Bone marrow (tissue), 2 donors: ENCODE results near the gene USP7.
"Not testable (repeated sequence)": the region's sequence is repeated elsewhere in the genome, so short reads cannot be mapped to it uniquely, and the experiment has no call there.

Source experiments
- DNase-seq, 2 donors: peaks; one replicate each; lab custom pipeline; 2025; lab: John Stamatoyannopoulos, UW

USP7 gene

DNA sequence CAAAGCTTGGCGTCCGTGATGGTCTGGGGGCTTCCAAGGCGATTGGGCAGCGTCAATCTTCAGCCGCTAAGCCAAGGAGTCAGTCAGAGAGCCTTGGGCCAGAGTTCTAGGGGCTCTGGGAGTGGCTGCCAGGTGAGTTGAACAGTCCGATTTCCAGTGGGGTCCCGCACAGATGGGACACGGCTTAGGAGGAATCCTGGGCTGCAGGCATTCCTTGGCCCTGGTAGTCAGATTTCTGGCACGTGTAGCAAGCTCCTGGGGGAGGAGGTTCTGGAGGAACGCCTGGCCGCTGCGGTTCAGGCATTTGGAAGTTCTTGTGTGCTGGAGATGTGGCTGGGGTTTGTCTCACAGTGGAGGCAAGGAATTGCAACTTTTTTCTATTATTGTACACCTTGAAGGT, 120.4 kb downstream of the USP7 start:
- not testable (repeated sequence) for DNase-seq
